GM12801 (cell line): Measurements from ENCODE around the gene SPAG6.

ENCODE experiments used
- TF ChIP-seq, protein P1 (sequence below): IDR thresholded peaks from one replicate; pipeline ENCODE4 v1.5.1; 2011; ENCODE audit warnings: control low read depth; ENCODE audit not compliant: insufficient read length; ENCODE audit errors: extremely low read depth

Gene SPAG6

DNA sequence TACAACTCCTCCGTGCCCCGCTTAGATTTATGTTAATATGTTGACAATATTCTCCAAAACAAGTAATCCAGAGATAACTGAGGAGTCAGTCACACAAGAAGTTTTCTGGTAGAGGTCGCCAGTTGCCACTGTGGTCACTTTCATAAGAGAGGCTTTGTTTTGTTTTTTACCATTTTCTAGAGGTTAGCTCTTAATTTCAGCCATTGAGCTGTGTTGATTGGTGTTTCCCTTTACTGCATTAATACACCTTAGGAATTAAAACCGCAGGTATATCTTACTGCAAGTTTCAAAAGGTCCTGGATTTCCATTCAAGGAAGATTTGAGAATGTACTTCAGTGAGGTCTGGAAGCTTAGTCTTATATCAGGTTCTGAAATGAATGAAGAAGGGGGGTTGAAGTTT, 20.9 kb upstream of the SPAG6 start:
- TF ChIP-seq, protein P1, sequence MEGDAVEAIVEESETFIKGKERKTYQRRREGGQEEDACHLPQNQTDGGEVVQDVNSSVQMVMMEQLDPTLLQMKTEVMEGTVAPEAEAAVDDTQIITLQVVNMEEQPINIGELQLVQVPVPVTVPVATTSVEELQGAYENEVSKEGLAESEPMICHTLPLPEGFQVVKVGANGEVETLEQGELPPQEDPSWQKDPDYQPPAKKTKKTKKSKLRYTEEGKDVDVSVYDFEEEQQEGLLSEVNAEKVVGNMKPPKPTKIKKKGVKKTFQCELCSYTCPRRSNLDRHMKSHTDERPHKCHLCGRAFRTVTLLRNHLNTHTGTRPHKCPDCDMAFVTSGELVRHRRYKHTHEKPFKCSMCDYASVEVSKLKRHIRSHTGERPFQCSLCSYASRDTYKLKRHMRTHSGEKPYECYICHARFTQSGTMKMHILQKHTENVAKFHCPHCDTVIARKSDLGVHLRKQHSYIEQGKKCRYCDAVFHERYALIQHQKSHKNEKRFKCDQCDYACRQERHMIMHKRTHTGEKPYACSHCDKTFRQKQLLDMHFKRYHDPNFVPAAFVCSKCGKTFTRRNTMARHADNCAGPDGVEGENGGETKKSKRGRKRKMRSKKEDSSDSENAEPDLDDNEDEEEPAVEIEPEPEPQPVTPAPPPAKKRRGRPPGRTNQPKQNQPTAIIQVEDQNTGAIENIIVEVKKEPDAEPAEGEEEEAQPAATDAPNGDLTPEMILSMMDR, result no peak

DNA sequence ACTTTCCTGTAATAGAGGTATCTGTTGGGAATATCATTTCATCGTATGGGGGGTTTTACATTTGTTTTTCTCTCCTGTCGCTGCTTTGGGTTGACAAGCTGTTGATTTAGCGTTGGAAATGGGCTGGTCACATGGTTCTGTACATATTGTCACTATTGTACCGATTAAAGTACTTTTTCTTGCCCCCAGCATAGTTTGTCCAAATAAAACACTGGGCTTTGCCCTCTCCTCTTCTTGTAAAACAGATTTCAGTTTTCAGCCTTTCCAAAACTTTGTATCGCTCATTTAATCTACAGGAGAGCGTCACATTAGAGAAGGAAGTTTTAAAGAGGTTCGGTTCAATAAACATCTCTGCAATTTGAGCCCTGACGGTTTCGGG, 20.4 kb upstream of the SPAG6 start:
- TF ChIP-seq, protein P1, result no peak

DNA sequence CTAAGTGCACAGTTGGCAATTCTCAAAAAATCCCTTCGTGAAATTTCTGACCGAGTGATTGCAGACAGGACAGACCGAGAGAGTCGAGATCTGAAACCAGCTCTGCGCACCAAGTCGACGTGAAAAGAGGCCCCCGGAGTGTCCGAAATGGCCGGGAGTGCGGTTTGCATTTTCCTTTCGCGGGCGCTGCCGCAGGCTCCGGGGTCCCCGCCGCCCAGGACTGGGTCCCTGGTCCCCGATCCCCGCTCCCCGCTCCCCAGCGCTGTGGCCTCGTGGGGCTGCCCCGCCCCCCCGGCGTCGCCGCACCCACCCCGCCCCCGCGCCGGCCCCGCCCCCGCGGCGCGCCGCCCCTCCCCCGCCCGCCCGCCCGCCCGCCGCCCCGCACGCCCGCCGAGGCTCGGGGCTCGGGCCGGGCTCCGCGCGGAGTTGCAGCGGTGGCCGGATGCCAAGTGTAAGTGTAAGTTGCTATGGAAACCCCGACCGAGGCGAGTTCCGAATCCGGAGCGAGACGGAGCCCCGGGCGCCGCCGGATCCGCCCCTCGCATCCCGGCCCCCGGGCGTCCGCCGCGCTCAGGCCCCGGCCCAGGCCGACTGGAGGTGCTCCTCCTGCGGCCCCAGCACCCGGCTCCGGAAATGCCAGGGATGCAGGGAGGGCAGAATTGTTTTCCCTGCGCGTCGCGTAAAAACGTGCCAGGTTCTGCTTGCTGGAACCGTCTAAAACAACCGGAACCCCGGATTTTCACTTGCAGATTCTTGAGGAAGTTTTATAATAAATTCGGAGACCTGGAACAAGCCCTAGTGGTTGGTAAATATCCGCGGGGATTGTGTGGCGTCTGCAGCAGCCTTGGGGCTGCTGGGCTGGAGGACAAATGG, 19.8 kb upstream of the SPAG6 start:
- TF ChIP-seq, protein P1, result no peak

DNA sequence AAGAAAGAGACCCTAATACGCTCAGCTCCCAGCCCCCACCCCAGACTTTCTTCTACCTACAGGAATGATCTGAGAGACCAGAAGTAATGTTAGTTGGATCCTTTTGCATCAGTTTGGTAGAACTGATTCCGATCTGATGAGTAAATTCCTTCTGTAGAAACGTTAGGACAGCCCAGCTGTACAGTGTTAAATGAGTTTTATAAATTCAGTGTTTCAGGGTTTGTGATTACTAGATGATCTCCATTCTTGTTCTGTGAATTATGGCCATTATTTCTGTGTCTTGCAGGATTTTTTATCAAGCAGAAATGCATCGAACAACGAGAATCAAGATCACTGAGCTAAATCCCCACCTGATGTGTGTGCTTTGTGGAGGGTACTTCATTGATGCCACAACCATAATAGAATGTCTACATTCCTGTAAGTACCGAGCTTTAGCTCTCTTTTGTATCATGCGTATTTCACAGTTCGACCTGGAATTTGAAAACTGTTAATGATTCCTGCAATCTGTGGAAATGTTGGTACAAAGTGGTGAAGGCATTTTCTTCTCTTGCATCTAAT, 19.1 kb upstream of the SPAG6 start:
- TF ChIP-seq, protein P1, result no peak

DNA sequence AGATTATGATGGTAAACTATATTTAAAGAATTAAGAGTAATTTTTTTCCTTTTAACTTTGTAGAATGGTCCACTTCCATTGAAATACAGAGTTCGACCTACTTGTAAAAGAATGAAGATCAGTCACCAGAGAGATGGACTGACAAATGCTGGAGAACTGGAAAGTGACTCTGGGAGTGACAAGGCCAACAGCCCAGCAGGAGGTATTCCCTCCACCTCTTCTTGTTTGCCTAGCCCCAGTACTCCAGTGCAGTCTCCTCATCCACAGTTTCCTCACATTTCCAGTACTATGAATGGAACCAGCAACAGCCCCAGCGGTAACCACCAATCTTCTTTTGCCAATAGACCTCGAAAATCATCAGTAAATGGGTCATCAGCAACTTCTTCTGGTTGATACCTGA, 16.1 kb upstream of the SPAG6 start:
- TF ChIP-seq, protein P1, result no peak

DNA sequence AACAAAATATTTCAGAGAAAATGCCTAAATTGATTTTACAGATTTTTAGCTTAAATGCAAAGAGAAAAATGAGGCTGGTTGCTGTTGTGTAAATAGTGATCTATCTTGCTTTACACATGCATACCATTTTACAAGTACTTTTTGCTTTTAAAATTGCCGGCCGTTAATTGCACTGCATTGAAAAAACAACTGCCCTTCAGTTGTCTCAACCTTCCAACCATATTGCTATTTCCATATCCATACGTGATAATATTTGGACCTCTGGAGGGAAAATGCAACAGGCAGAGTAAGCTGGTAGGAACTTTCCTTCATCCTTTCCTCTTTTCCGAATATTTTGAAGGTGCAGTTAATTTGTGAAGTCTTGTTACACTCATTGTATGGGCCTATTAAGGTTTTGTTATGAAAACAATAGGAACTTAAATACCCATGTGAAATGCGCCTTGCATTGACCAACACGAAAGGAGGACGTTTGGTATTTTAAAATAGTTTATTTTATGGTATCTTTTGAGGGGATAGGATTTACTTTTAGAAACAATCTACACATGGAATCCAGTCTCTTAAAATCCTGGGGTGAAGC, 13.1 kb upstream of the SPAG6 start:
- TF ChIP-seq, protein P1, result no peak

DNA sequence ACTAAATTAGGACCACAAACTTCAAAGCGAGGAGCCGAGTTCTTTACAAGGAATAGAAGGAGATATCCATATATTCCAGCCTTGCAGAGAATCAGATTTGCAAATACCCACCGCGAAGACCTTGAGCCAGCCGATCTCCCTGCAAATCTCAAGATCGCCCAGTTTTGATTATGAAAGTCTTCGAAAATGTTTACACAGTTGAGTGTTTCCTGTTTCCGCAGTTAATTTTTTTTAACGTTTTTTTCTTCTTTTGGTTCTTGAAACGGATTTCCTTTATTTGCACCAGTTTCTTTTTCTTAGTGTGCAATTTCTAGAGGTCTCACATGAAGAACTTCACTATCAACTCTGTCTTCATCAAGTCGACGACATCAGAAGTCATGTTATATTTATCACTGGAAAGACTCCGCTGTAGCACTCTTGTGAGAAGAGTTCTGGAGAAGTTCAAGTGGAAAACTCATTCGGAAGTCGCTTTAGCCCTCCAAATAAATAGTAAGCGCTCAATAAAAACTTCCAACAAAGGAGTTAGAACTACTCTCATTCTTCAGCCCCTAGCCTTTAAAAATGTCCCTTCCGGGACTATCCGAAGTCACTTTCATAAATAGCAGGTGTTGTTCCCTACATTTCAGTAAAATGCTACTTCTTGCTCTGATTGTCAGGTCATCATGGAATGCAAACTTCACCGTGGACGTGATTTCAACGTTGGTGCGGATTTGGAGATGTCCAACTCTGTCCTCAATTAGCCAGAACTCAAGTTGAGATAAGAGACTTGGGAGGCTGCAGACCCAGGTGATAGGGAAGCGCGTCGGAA, 11.9 kb upstream of the SPAG6 start:
- TF ChIP-seq, protein P1, result no peak
